Right atrium auricular region (tissue), 2 donors: Measurements from ENCODE around the gene RNF148. TPM values are rescaled to one million over a fixed set of nuclear protein-coding genes. Genes with fewer than 3 reads are reported as not detected.

ENCODE experiments used
- DNase-seq: peaks from one replicate; pipeline ENCODE4 v3.0.0-alpha.2; 2019; ENCODE audit warnings: low spot score
- H3K27ac ChIP-seq, 2 donors: fragments of 200-600 bp; sonication (generic); 1 replicate in 1 of 2; 2 replicates in 1 of 2; pipeline ENCODE4 v1.5.1; 2016 to 2019
- H3K27me3 ChIP-seq, 2 donors: fragments of 200-600 bp; sonication (generic); one replicate each; pipeline versions ENCODE4 v1.5.1 to v1.6.0; 2017 to 2019
- H3K36me3 ChIP-seq: fragments of 200-600 bp; sonication (generic); one replicate; pipeline ENCODE4 v1.5.1; 2016
- H3K4me1 ChIP-seq, 2 donors: fragments of 200-600 bp; sonication (generic); one replicate each; pipeline versions ENCODE4 v1.5.1 to v1.6.0; 2017 to 2019
- H3K4me3 ChIP-seq, 2 donors: fragments of 200-600 bp; sonication (generic); 1 replicate in 1 of 2; 2 replicates in 1 of 2; pipeline ENCODE4 v1.5.1; 2017 to 2019; ENCODE audit warnings: mild to moderate bottlenecking in 1 of 2, moderate library complexity in 1 of 2
- H3K9me3 ChIP-seq, 2 donors: fragments of 200-600 bp; sonication (generic); one replicate each; pipeline ENCODE4 v1.5.1; 2019
- CTCF ChIP-seq, 2 donors: fragments of 200-600 bp; sonication (generic); IDR thresholded peaks; one replicate each; pipeline ENCODE4 v1.5.1; 2019; ENCODE audit warnings: antibody characterized with exemption in 2 of 2
- total RNA-seq, 2 donors: library from RNA; depleted of rRNA; stranded (reverse); fragments of >200 nt; gene quantifications; one replicate each; pipeline ENCODE4 v1.1.0, GENCODE V29; 2016

The RNF148 gene
- total RNA-seq, 2 donors from 2014 or later = 0.74 TPM; not detected in 1

GRCh38 chr7:122738947-122739346, 36.2 kb upstream of the RNF148 start:
- no peaks in the 10 kb centered on the region for H3K27me3 ChIP-seq
- no peak for TF ChIP-seq CTCF (IDR thresholded peaks at IDR 0.05)
- H3K4me1 ChIP-seq = no peaks in the 10 kb centered on the region
- H3K36me3 ChIP-seq = no peaks in the 10 kb centered on the region
- H3K4me3 ChIP-seq = no peak overlapping the region
- H3K9me3 ChIP-seq = no peaks in the 10 kb centered on the region
- no peak for DNase-seq
- no peak overlapping the region for H3K27ac ChIP-seq

GRCh38 chr7:122736183-122736582, 33.5 kb upstream of the RNF148 start:
- no peak overlapping the region for H3K4me3 ChIP-seq
- H3K27ac ChIP-seq = no peak overlapping the region
- no peaks in the 10 kb centered on the region for H3K4me1 ChIP-seq
- DNase-seq = no peak
- no peaks in the 10 kb centered on the region for H3K9me3 ChIP-seq
- TF ChIP-seq CTCF (IDR thresholded peaks at IDR 0.05) = no peak
- no peaks in the 10 kb centered on the region for H3K27me3 ChIP-seq
- H3K36me3 ChIP-seq = no peaks in the 10 kb centered on the region

GRCh38 chr7:122727759-122728158, 25.0 kb upstream of the RNF148 start:
- no peak for DNase-seq
- Histone ChIP-seq H3K4me1 (no peaks in the 10 kb centered on the region), H3K9me3 (no peaks in the 10 kb centered on the region), H3K4me3 (no peak overlapping the region), H3K27me3 (no peaks in the 10 kb centered on the region), H3K27ac (no peak overlapping the region), H3K36me3 (no peaks in the 10 kb centered on the region)
- TF ChIP-seq CTCF (IDR thresholded peaks at IDR 0.05) = no peak

- DNase-seq = no peak
- no peak overlapping the region for H3K4me3 ChIP-seq
- H3K36me3 ChIP-seq = no peaks in the 10 kb centered on the region
- no peaks in the 10 kb centered on the region for H3K27me3 ChIP-seq
- no peaks in the 10 kb centered on the region for H3K4me1 ChIP-seq
- no peaks in the 10 kb centered on the region for H3K9me3 ChIP-seq
- TF ChIP-seq CTCF (IDR thresholded peaks at IDR 0.05) = no peak
- no peak overlapping the region for H3K27ac ChIP-seq
Observed at GRCh38 chr7:122727354-122727753, 24.6 kb upstream of the RNF148 start.

DNA sequence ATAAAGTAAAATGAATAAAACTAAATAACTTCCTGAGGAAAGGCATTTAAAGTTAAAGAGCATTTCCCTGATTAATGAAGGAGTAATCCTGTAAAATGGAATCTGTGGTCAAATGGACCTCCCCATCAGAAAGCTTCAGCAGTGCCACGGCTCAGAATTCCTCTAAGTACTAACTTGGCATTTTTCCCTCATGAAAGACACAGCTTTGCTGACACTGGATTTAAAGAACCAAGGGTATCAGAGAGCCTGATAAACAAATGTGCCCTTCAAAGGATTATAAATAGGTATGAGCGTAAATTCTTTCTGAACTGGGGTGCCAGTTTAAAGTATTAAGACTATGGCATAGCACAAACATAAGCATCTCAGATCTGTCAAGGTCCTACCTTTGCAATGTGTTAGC, 24.2 kb upstream of the RNF148 start:
- H3K36me3 ChIP-seq = no peaks in the 10 kb centered on the region
- no peaks in the 10 kb centered on the region for H3K4me1 ChIP-seq

More for the DNA sequence above, 24.2 kb upstream of the RNF148 start:
- Histone ChIP-seq H3K9me3 (no peaks in the 10 kb centered on the region), H3K27me3 (no peaks in the 10 kb centered on the region), H3K4me3 (no peak overlapping the region), H3K27ac (no peak overlapping the region)
- no peak for DNase-seq
- no peak for TF ChIP-seq CTCF (IDR thresholded peaks at IDR 0.05)
